GM18519 (cell line): Measurements from ENCODE around the gene FSHR.

ENCODE experiments used
- ATAC-seq: cut with Tn5 transposase; IDR thresholded peaks from one replicate; pipeline ENCODE4 v1.9.1; 2021; ENCODE audit warnings: mild to moderate bottlenecking, moderate library complexity; ENCODE audit not compliant: unreplicated experiment, low FRiP score

Gene FSHR

DNA sequence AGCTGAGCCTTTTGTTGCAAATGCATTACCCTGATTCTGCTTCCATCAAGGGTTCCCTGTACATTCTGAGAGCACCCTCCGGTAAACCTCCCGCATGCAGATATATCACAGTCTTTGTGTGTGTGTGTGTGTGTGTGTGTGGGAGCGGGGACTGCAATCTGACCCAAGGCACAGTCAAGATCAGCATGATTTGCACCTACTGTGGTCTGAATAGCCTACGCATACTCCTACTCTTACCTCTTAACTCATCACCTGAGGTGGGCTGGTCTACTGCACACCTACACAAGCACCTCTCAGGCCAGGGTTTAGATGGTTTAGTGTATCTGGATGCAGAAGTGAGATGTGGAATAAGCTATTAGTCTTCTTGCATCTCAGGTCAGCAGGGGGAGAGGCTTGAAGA, 174.6 kb downstream of the FSHR start:
- no peak for ATAC-seq

DNA sequence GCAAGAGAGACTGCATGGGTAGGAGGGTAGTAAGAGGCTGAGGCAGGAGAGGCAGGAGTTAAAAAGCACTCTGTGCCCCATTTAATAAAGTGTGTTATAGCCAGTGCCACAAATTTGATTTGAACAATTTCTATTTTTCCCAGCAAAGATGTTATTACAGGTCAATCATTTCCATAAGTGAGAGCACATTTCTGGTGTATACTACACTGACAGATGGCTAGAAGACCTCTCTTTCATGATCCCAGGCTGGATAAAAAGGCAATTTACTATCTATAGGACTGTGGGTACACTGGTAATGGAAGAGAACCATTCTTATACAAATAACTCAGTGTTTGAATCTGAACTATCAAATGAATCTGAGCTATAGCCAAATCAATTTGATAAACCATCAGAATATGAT, 176.2 kb downstream of the FSHR start:
- ATAC-seq: no peak

DNA sequence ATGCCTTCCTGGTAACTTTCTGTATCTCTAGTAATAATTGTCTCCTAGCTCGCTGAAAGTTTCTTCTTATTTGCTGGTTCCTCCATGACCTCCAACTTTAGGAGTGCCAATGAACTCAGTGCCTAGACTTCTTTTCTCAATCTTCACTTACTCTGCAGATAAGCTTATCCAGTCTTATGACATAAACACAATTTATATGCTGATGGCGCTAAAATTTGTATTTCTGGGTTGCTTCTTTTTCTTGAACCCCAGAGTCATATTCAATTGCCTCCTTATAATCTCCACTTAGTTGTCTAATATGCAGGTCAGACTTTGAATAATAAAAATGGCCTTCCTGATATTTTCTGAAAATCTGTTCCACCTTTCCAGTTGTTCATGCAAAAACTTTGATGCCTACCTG, 182.5 kb downstream of the FSHR start:
- ATAC-seq: no peak

DNA sequence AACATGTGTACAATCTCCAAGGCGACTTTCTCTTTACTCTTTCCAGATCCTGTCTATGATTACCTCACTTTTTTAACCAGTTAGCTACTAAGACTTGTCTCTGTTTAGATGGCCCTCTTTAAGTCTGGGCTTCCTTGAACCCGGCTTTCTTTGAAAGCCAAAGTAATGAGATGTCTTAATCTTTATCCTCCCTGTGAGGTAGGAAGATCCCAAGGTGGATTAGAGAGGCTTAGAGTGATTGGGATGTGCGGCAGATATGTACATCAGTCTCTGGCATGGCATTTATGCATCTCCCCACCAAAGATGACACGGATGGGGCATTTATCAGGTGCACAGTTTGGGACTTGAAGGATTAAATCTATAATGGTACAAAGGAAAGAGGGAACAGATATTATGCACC, 186.3 kb downstream of the FSHR start:
- no peak for ATAC-seq

DNA sequence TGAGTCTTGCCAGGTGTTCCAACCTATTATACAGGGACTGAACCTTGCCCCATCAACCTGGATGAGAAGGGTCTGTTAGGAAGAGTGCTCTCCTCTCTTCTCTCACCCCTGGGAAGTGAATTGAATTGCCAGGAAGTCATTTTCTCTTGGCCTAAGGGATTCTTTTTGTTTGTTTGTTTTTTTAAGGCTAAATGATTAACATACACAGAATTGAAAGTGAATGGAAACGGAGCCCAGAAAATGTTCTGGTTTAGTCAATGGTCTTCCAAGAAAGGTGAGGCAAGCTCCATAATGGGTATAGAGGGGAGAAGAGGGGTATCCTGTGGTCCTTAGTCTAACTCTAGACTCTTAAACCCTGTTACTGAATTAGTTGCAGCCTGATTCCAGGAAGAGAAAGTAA, 189.1 kb downstream of the FSHR start:
- ATAC-seq: no peak

DNA sequence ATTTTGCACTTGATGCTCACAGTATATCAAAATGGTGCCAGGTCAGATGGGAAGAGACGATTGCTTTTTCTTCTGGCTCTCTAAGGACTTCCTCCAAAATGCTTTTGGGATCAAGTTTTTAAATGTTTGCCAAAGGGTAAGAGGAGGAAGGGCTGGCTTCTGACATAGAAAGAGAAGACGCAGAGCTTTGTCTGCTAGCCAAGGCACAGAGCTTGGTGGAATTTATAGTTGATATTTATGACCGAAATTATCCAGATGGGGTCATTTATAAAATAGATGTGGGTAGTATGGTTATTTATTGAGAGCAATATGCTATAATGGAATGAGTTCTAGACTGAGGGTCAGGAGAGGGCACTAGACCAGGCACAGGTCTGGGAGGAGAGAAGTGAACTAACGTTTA, 193.3 kb downstream of the FSHR start:
- no peak for ATAC-seq

DNA sequence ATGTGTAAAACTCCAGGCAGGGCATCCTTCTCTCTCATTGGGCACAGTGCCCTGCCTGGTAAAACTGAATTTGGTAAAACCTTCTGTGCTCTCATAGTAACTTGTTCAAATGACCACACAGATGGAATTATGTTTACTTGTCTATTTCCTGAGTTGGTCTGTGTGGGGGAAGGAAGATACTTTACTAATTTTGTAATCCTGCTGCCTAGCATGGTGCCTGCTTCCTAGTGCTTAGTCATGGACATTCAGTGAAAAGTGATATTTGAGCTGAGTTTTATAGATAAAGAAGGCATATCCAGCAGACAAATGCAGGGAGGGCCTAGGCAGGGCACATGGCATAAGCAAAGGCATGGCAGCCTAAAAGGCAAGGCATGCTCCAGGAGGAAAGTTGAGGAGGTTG, 199.4 kb downstream of the FSHR start:
- ATAC-seq: no peak

DNA sequence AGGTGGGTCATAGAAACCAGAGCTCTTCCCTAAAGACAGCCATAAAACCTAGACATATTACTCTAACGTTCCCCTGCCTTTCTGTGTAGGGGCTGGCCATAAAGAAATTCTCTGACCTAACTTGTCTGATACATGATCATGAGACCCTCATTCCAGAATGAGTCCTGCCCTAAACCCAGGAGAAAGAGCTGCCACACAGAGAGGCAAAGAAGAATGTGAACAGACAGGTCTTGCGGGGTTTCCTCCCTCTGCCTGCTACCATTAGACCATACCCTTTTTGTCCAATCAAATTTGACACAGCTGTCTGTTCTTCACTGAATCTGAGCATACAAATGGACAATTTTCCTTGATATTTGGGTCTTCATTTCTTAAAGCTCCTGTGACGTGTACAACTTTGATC, 200.0 kb downstream of the FSHR start:
- ATAC-seq: no peak

DNA sequence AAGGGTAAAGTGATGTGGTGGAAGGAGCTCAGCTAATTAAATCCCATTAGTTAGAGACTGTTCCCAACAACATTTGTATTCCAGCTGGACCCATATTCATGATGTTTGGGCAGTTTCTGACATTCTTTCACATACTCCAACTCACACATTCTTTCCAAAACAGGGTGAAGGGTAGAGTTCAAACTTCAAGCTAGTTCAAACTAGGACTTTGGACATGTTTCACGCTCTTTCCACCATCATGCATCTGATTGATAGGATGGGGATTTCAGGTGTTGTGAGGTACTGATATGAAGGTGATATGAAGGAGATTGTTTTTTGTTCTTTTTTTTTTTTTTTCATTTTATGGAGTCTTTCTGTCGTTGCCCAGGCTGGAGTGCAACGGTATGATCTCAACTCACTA, 201.7 kb downstream of the FSHR start:
- ATAC-seq: no peak

DNA sequence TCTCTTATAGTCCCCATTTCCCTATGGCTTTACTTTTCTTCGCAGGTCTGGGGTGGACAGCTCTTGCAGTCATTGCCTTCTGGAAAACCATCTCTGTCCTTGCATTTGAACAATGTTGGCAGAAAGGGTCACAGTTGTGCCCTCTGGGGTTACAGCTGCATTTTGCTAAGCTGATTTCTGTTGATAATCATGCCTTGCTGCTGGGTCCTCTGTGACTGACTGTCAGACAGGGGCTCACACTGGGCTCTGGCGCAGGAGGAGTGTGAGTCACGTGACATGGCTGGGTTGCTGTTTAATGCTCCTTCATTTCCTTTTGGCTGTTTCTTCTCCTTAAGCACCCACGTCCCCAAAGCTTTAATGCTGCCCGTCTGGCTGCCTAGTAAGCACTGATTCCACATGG, 202.2 kb downstream of the FSHR start:
- no peak for ATAC-seq

DNA sequence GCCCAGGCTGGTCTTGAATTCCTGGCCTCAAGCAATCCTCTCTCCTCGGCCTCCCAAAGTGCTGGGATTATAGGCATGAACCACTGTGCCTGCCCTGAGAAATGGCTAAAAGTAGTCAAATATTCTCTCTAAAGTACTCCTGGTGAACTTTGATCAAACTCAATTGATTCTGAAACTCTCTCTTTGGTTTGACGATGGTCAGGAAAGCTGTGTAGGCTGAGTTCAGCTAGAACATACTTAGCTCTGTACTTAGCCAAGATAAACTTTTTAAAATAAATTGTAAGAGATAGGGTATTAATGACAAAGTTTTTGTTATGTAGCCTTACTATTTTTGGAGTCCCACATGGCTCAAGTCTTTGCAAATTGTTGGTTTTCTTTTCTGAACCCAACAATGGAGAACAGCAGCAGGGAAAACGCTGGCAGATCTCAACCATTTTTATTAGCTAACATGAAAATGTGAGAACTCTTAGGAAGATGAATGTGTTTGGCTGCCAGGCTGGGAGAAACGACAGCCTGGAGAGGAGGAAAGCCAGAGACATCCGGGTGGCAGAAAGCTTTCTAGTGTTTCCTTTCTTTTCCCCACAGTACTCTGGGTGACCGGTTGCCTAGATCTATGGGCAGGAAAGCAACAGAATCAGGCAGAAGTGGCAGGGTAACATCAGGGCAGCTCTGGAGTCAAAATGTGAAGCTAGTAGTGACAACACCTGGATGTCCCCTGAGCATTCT, 205.8 kb downstream of the FSHR start:
- ATAC-seq: no peak

DNA sequence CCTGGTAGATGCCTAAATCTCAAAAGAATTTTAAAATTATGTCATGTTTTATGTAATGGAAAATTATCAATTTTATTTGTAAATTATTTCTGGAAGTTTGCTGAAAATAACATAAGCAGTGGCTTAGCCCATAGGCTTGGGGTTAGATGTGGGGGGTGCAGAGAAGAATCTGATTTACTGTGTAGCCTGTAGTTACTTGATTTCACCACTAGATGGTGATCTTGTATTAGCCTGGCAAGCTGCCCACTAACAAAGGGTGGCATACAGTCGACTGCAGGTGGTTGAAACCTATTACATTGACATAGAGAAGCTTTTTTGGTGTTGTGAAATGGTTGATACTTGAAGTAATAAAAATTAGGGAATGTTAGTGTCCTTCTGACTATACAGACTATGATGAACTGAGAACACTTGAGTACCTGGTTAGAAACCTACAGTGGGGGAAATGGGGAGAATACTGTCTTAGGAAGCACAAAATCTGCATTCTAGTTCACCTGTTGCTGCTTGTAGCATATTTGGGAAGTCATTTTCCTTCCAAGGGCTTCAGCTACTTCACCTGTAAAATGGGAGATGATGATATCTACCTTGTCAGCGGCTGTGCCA, 207.8 kb downstream of the FSHR start:
- ATAC-seq: peak; percentile 93

DNA sequence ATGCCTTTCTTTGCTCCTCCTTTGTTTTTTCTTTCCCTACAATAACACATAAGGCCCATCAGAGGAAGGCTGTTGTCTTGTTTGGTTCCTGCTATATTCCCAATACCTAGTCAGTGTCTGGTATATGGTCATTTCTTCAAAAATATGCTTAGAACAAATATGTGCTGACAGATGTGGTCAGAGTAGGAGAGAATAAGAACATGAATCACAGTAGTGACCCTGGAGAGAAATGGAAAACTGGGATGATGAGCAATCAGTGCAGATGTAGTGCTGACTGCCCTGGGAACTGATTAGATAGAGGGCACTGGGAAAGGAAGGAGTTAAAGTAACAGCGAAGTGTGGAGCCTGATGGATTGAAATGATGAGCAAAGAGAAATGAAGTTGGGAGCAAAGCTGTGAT, 209.4 kb downstream of the FSHR start:
- ATAC-seq: no peak

DNA sequence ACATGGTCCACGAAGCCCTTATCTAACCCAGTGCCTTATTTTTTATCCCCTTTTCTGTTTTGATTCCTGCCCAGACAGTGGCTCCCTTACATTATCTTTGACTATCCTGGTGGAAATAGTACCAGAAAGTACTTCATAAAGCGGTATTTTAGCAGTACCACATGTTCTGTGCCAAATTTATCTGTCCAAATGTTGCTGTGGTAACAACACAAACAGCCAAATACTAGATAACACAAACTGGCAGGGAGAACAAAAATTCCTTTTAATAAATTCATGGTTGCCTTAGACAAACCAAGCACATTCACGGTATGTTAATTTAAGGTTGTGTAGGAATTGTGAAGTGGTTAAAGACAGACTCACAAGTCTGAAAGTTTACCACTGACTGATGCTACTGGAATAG, 210.9 kb downstream of the FSHR start:
- ATAC-seq: no peak

DNA sequence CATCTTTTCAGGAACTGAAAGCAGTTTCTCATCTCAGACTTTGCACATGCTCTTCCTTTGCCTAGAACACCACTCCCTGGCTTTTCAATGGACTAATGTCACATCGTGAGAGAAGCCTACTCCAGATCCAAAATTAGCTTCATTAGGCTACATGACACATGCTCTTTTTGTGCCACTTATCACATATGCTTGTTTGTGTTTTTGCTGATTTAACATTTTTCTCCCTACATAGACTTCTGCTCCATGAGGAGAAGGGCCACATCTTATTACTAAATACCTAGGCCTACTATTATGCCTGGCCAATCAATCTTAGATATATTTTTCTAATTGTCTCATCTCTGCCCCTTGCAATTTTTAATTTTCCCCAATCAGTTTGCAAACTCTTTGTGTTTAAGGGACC, 212.4 kb downstream of the FSHR start:
- ATAC-seq: no peak

DNA sequence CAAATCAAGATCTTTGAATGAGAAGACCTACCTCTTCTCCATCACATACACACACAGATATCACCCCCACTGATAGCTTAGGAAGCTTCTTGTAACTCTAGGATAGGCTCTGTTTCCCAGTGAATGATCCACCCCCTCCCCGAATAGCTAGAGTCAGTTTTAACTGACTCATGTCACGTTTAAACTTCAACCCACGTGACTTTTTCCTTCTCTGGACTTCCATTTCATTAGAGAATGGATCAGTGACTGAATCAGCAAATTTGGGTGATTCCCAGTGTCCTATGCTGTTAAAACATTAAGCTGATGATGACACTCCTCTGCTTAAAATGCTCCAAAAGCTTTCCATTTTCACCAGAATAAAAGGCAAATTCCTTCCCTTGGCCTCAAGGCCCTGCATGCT, 212.9 kb downstream of the FSHR start:
- ATAC-seq: no peak

DNA sequence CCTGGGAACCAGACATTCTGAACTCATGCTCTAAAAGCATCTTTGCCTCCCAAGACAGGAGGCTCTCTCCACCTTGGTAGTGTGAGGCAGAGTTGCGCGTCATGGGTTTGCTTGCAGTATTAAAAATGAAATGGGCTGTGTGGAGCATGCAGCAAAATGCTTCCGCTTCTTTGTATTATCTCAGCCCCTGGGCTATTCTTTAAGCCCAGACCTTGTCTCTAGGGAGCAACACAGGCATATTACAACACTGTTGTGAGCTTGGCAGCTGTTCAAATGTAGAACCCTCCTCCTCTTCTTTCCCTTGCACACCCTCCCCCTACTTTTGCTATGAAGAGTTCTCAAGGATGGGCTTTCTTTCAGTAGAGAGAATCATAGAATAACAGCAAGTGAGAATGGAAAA, 213.7 kb downstream of the FSHR start:
- ATAC-seq: no peak

DNA sequence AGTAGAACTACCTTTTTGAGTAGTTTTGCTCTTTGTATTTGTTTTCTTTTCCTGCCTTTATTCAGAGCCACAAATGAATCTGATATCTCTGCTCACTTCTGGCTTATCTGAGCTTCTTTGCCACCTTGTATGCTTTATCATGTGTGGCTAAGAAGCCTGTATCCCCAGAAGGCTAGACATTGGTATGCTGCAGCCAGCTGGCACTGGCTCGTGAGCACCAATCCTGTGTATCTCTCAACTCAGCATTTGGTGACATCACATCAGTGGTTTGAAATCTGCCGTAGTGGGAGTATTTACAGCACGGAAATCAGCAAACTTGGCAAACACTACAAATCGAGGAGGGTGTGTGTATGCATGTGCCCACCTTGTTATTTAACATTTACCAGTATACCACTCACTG, 215.1 kb downstream of the FSHR start:
- ATAC-seq: no peak

DNA sequence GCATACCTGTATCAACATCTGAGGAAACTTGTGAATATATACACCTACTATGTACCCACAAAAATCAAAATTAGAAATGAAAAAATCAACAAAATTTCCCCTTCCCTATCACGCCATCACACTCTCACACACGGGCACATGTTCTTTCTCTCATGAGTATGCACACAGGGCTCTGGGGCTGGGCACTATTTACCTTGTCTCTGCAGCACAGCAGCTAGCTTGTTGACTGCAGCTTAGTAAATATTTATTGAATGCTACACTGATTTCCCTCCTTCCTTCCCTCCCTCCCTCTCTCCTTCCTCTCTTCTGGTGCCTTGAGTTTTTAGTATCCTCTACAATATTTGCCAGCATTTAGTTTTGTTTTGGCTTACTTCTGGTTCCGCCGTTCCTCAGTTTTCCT, 216.1 kb downstream of the FSHR start:
- ATAC-seq: no peak

DNA sequence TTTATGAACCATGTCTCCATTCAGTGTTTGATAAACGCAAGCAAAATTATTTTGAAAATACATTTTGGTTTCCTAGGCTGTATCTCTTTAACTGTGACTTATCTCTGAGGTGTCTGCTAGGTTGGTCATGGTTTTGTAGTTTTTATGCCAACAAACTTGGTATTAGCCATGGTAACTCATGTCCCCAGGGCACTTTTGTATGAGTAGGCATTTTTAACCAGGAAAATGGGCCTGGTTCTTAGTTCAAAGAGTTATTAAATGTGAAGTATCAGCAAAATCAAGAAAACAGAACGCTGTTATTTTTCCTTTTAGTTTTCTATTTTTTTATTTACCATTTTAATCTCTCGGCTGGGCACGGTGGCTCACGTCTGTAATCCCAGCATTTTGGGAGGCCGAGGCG, 219.5 kb downstream of the FSHR start:
- no peak for ATAC-seq

DNA sequence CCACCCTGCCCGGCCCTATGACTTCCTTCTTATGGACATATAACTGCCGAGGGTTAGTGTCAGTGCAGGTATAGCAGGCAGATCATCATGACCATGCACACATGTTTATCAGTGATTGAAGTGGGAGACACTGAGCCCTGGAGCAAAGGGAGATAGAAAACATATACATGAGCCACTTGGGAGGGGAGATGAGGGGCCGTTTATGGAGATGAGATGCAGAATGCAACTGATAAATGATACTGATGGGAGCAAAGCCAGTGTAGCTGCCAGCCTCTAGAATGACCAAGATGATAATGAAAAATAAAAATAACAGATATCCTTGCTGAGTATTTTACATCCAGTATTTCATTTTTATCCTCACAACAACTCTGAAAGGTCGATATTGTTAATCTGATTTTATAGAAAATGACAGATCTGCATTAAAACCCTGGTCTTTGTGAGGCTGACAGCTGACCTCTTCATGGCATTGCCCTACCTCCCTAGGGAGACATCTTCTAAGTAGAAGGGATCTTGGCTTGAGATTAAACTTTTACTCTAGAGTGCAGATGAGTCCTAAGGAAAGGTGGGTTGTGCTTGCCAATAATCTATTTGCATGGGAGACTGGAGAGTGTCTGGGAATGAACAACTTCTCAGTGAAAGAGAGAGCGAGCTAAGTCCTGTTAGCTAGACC, 220.4 kb downstream of the FSHR start:
- no peak for ATAC-seq

DNA sequence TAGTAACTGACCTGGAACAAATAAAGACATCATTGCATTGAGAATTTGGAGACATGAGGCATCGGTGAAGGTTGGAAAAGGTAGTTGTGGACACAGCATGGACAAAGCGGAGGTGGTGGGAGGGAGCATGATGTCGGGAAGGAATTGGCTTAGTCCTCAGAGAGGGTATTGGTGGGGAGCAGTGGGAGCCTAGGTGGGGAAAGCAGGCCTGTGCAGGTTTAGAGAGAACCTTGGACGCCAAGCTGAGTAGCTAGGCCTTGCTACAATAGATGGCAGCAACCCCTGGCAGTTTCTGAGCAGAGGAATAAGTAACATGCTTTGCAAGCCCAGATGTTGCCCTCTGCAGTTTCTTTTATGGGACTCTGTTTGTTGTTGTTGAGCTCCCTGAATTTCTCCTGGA, 221.6 kb downstream of the FSHR start:
- no peak for ATAC-seq
